HL-60 (cell line): ENCODE measurements around the gene GORASP1.

ENCODE experiments used
- GABPA ChIP-seq: IDR thresholded peaks from 2 replicates; pipeline ENCODE4 v1.6.1; 2012; ENCODE audit warnings: low read depth
- TF ChIP-seq, protein P1 (sequence below): IDR thresholded peaks from one replicate; pipeline ENCODE4 v1.5.1; 2011; ENCODE audit warnings: low read length, control low read depth, inconsistent platforms; ENCODE audit not compliant: insufficient read depth

- TF ChIP-seq GABPA, result no peak
- TF ChIP-seq, protein P1, sequence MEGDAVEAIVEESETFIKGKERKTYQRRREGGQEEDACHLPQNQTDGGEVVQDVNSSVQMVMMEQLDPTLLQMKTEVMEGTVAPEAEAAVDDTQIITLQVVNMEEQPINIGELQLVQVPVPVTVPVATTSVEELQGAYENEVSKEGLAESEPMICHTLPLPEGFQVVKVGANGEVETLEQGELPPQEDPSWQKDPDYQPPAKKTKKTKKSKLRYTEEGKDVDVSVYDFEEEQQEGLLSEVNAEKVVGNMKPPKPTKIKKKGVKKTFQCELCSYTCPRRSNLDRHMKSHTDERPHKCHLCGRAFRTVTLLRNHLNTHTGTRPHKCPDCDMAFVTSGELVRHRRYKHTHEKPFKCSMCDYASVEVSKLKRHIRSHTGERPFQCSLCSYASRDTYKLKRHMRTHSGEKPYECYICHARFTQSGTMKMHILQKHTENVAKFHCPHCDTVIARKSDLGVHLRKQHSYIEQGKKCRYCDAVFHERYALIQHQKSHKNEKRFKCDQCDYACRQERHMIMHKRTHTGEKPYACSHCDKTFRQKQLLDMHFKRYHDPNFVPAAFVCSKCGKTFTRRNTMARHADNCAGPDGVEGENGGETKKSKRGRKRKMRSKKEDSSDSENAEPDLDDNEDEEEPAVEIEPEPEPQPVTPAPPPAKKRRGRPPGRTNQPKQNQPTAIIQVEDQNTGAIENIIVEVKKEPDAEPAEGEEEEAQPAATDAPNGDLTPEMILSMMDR, result no peak
Measured at GRCh38 chr3:39139442-39139841, 32.0 kb upstream of the GORASP1 start.
